GM20000 (cell line): Measurements from ENCODE around the gene CHIC2.

Source experiments
- DNase-seq: peaks from one replicate; pipeline ENCODE4 v3.0.0; 2012; ENCODE audit warnings: low spot score
- CTCF ChIP-seq: IDR thresholded peaks from 2 replicates; pipeline ENCODE4 v1.5.1; 2012; ENCODE audit warnings: mild to moderate bottlenecking, control low read depth; ENCODE audit errors: extremely low read depth, missing control alignments

The CHIC2 gene

GRCh38 chr4:53962516-53963225, 101.7 kb downstream of the CHIC2 start:
- no peak for TF ChIP-seq CTCF
- DNase-seq: no peak

DNA sequence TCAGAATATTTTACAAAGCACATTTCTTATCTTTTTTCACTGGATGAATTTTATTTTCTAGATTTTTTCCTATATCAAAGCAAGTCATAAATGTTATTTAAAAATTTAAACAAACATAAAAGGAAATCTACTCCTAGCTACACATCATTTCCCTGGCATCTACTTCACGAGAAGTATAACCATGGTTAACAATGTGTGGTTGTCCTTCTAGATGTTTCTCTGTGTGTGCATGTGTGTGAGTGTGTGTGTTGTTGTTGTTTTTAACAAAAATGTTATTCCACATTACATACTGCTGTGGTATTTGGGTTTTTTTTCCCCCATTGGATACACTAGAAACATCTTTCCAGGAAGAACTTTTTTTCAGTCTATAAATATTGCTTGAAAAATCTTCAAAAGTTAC, 103.1 kb downstream of the CHIC2 start:
- TF ChIP-seq CTCF: no peak
- DNase-seq: no peak

DNA sequence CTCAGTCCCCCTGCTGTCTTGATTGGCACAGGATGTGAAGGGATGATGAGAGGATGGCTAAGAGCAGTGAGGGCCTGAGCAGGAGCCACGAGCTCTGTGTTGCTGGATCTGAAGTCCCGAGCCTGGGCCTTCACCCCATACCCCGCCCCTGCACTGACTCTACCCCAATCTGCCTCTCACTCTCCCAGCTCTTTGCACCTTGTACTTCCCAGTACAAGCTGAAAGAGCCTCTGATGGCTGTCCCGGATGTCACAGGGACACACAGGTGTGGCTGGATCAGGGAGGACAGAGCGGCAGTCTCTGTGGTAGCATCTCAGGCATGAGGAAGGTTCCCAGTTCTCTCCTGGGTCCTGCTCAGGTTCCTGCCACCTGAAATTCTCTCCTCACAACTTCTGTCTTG, 103.6 kb downstream of the CHIC2 start:
- no peak for DNase-seq
- no peak for TF ChIP-seq CTCF
